B cell (primary cell): Measurements from ENCODE around the gene SPTA1. TPM values are rescaled to one million over a fixed set of nuclear protein-coding genes. Genes with fewer than 3 reads are reported as not detected.

Experiments used
- ATAC-seq: fragments of 200-7000 bp; cut with Tn5 transposase; one replicate; pipeline ENCODE4 v1.10.0; 2021; ENCODE audit warnings: low read depth, mild to moderate bottlenecking, moderate number of reproducible peaks, moderate library complexity
- CTCF ChIA-PET: fragments of 350-600 bp; sonication (Branson Sonifier 250); formaldehyde crosslinking; loops from one replicate; lab custom pipeline; 2021; ENCODE audit warnings: antibody characterized with exemption, inconsistent platforms; lab: Charles Lee
- POLR2A ChIA-PET: fragments of 350-600 bp; sonication (Branson Sonifier 250); formaldehyde crosslinking; loops from one replicate; lab custom pipeline; 2021; ENCODE audit warnings: antibody characterized with exemption; lab: Charles Lee
- DNase-seq: peaks from one replicate; pipeline ENCODE4 v3.0.0; 2013
- H2AFZ ChIP-seq: 2 replicates; pipeline ENCODE4 v1.6.1; 2012; ENCODE audit warnings: mild to moderate bottlenecking, low read depth, low read length; ENCODE audit not compliant: insufficient read depth, poor library complexity, severe bottlenecking
- H3K27ac ChIP-seq, 2 donors: 1 replicate in 1 of 2; 2 replicates in 1 of 2; pipeline ENCODE4 v1.5.1; 2012 to 2013; ENCODE audit warnings: low read length in 2 of 2, mild to moderate bottlenecking in 2 of 2, moderate library complexity in 1 of 2
- H3K27me3 ChIP-seq, 4 experiments: fragments of 200-600 bp in 1 of 4; sonication (generic) in 1 of 4; replicated peaks in 1 of 4; 1 replicate in 2 of 4; 2 replicates in 2 of 4; pipeline versions ENCODE4 v1.6.1 to v1.7.0; 2013 to 2016; ENCODE audit warnings: low read length in 3 of 4, mild to moderate bottlenecking in 2 of 4, mixed read lengths in 1 of 4, moderate library complexity in 1 of 4; ENCODE audit not compliant: insufficient read depth in 4 of 4, control insufficient read depth in 3 of 4; ENCODE audit errors: control extremely low read depth in 1 of 4
- H3K36me3 ChIP-seq, 2 experiments: replicated peaks in 1 of 2; 1 replicate in 1 of 2; 2 replicates in 1 of 2; pipeline versions ENCODE4 v1.6.1 to v1.7.1; 2013; ENCODE audit warnings: low read length in 1 of 2; ENCODE audit not compliant: insufficient read depth in 2 of 2, control insufficient read depth in 1 of 2; ENCODE audit errors: control extremely low read depth in 1 of 2, extremely low read depth in 1 of 2
- H3K4me1 ChIP-seq, 2 donors: fragments of 200-600 bp in 1 of 2; sonication (generic) in 1 of 2; 1 replicate in 1 of 2; 2 replicates in 1 of 2; pipeline versions ENCODE4 v1.5.1 to v1.6.1; 2013 to 2017; ENCODE audit warnings: low read length in 2 of 2; ENCODE audit not compliant: control insufficient read depth in 2 of 2, insufficient read depth in 2 of 2
- H3K4me2 ChIP-seq: replicated peaks from 2 replicates; pipeline ENCODE3; 2012; ENCODE audit warnings: mild to moderate bottlenecking, low read depth, low read length; ENCODE audit not compliant: poor library complexity, severe bottlenecking
- H3K4me3 ChIP-seq, 5 experiments: fragments of 200-600 bp in 1 of 5; sonication (generic) in 1 of 5; 1 replicate in 3 of 5; 2 replicates in 2 of 5; pipeline versions ENCODE4 v1.5.1 to v1.7.0; 2011 to 2016; ENCODE audit warnings: low read length in 4 of 5, mild to moderate bottlenecking in 4 of 5, low read depth in 2 of 5, control low read depth in 1 of 5, moderate library complexity in 1 of 5; ENCODE audit not compliant: insufficient read depth in 1 of 5; ENCODE audit errors: control extremely low read depth in 1 of 5, extremely low read depth in 1 of 5
- H3K79me2 ChIP-seq: fragments of 200-600 bp; sonication (generic); one replicate; pipeline ENCODE4 v1.6.0; 2016; ENCODE audit warnings: low read length; ENCODE audit not compliant: control insufficient read depth, insufficient read depth
- H3K9ac ChIP-seq: fragments of 200-600 bp; sonication (generic); 2 replicates; pipeline ENCODE4 v1.6.1; 2017; ENCODE audit warnings: mild to moderate bottlenecking, low read length, moderate library complexity
- H3K9me3 ChIP-seq, 3 donors: one replicate each; pipeline versions ENCODE4 v1.6.1 to v1.7.1; 2013; ENCODE audit warnings: low read length in 2 of 3; ENCODE audit not compliant: control insufficient read depth in 2 of 3, insufficient read depth in 1 of 3; ENCODE audit errors: control extremely low read depth in 1 of 3
- H4K20me1 ChIP-seq: 2 replicates; pipeline ENCODE4 v1.6.0; 2012; ENCODE audit warnings: mild to moderate bottlenecking, low read length; ENCODE audit not compliant: insufficient read depth, control insufficient read depth, poor library complexity, severe bottlenecking
- H3K27ac Mint-ChIP-seq: one replicate; pipeline ENCODE4 v1.8.0; 2021; ENCODE audit warnings: mixed read lengths
- H3K27me3 Mint-ChIP-seq: one replicate; pipeline ENCODE4 v1.8.0; 2021; ENCODE audit warnings: mixed read lengths
- H3K4me1 Mint-ChIP-seq: one replicate; pipeline ENCODE4 v1.8.0; 2021; ENCODE audit warnings: mixed read lengths
- H3K4me3 Mint-ChIP-seq: one replicate; pipeline ENCODE4 v1.8.0; 2021; ENCODE audit warnings: mixed read lengths
- H3K9me3 Mint-ChIP-seq: one replicate; pipeline ENCODE4 v1.8.0; 2022; ENCODE audit warnings: mixed read lengths; ENCODE audit not compliant: insufficient read depth
- CTCF ChIP-seq: fragments of 200-600 bp; IDR thresholded peaks from one replicate; pipeline ENCODE4 v1.8.0; 2022; ENCODE audit warnings: antibody characterized with exemption, mild to moderate bottlenecking
- EZH2 ChIP-seq: IDR thresholded peaks from 2 replicates; pipeline ENCODE4 v1.6.1; 2012; ENCODE audit warnings: borderline replicate concordance, low read depth, mild to moderate bottlenecking, moderate library complexity, low read length; ENCODE audit not compliant: insufficient read depth, poor library complexity, severe bottlenecking
- WGBS: methylation state at CpG from one replicate; pipeline ENCODE4 v1.1.5; 2013; ENCODE audit warnings: missing lambda C conversion rate; ENCODE audit not compliant: insufficient coverage; 5-methylcytosine and 5-hydroxymethylcytosine counted together
- intact Hi-C: fragments of 100-400 bp; cut with micrococcal nuclease; formaldehyde crosslinking; loops from one replicate; pipeline ENCODE4 v1.10.0; 2022
- polyA plus RNA-seq: library from polyadenylated mRNA; depleted of rRNA; stranded (reverse); fragments of >200 nt; gene quantifications from 2 replicates; pipeline ENCODE4 v1.2.3, GENCODE V29; 2012
- total RNA-seq, 2 donors: library from RNA; stranded (reverse); fragments of 120-200 nt in 1 of 2; gene quantifications; 1 replicate in 1 of 2; 2 replicates in 1 of 2; pipeline versions ENCODE4 v1.2.3 to v1.2.4, GENCODE V29; 2013 to 2022

Gene SPTA1
- total and polyA plus RNA-seq, 2 donors (not counting 1 experiment from before 2014, with no cell fraction given) = 0.21 TPM; not detected in 1

- H3K79me2 ChIP-seq = no peaks in the 10 kb centered on the region
- intact Hi-C loops = no loop called here
- no peak overlapping the region for H2AFZ ChIP-seq
- H3K4me1 ChIP-seq = no peaks in the 10 kb centered on the region
- ATAC-seq = no peak
- H3K27me3 Mint-ChIP-seq = peaks cover 29% of the 10 kb centered on the region
- H3K4me1 Mint-ChIP-seq = no peaks in the 10 kb centered on the region
- ChIA-PET CTCF (no interaction called here), POLR2A (no interaction called here)
- no peak overlapping the region for H3K27ac Mint-ChIP-seq
- H3K27me3 ChIP-seq = peaks cover 0 to 12% (median 1%) of the 10 kb centered on the region in 4 experiments
- H3K4me3 ChIP-seq = no peak overlapping the region
- no peaks in the 10 kb centered on the region for H3K36me3 ChIP-seq
- H3K4me3 Mint-ChIP-seq = no peak overlapping the region
- no peaks in the 10 kb centered on the region for H3K9me3 ChIP-seq
- no CpG with 5 or more reads among the region's 2 CpGs for WGBS
- H3K9ac ChIP-seq = no peak overlapping the region
- DNase-seq = no peak
- H3K4me2 ChIP-seq = no peak overlapping the region
- H3K27ac ChIP-seq = no peak overlapping the region
- TF ChIP-seq EZH2 (no peak), CTCF (no peak)
- H4K20me1 ChIP-seq = no peaks in the 10 kb centered on the region
- no peaks in the 10 kb centered on the region for H3K9me3 Mint-ChIP-seq
Measured at GRCh38 chr1:158681606-158682005, 4.9 kb downstream of the SPTA1 start.

GRCh38 chr1:158679289-158679688, 7.2 kb downstream of the SPTA1 start:
- no peaks in the 10 kb centered on the region for H3K9me3 ChIP-seq
- H3K4me1 ChIP-seq = no peaks in the 10 kb centered on the region
- H3K27me3 Mint-ChIP-seq = peaks cover 21% of the 10 kb centered on the region
- H3K9ac ChIP-seq = no peak overlapping the region
- H3K4me3 Mint-ChIP-seq = no peak overlapping the region
- ChIA-PET POLR2A (no interaction called here), CTCF (no interaction called here)
- no peak for DNase-seq
- H3K9me3 Mint-ChIP-seq = no peaks in the 10 kb centered on the region
- H3K27me3 ChIP-seq = peaks cover 0 to 4% (median 2%) of the 10 kb centered on the region in 4 experiments
- intact Hi-C loops = no loop called here
- no peaks in the 10 kb centered on the region for H3K4me1 Mint-ChIP-seq
- H3K4me2 ChIP-seq = no peak overlapping the region
- H3K79me2 ChIP-seq = no peaks in the 10 kb centered on the region
- no peak overlapping the region for H2AFZ ChIP-seq
- H3K36me3 ChIP-seq = no peaks in the 10 kb centered on the region
- H4K20me1 ChIP-seq = no peaks in the 10 kb centered on the region
- no peak overlapping the region for H3K27ac Mint-ChIP-seq
- H3K4me3 ChIP-seq = no peak overlapping the region
- no peak for ATAC-seq
- no peak overlapping the region for H3K27ac ChIP-seq
- WGBS = no CpG with 5 or more reads among the region's 1 CpG
- TF ChIP-seq EZH2 (no peak), CTCF (no peak)
